SU-DHL-6 (cell line): Measurements from ENCODE around the gene MITF.

ENCODE experiments used
- EZH2phosphoT487 ChIP-seq: fragments of 200-600 bp; sonication (generic), shearing (Covaris generic); conservative IDR thresholded peaks from 2 replicates; pipeline ENCODE4 v1.6.1; 2018; ENCODE audit warnings: mild to moderate bottlenecking, antibody characterized with exemption, low read length, moderate library complexity, mixed read lengths
- TF ChIP-seq, protein P1 (sequence below): fragments of 200-600 bp; sonication (generic); IDR thresholded peaks from one replicate; pipeline ENCODE4 v1.5.1; 2017; ENCODE audit warnings: antibody characterized with exemption, mild to moderate bottlenecking, low read length, moderate library complexity; ENCODE audit not compliant: insufficient read depth, poor library complexity, severe bottlenecking

DNA sequence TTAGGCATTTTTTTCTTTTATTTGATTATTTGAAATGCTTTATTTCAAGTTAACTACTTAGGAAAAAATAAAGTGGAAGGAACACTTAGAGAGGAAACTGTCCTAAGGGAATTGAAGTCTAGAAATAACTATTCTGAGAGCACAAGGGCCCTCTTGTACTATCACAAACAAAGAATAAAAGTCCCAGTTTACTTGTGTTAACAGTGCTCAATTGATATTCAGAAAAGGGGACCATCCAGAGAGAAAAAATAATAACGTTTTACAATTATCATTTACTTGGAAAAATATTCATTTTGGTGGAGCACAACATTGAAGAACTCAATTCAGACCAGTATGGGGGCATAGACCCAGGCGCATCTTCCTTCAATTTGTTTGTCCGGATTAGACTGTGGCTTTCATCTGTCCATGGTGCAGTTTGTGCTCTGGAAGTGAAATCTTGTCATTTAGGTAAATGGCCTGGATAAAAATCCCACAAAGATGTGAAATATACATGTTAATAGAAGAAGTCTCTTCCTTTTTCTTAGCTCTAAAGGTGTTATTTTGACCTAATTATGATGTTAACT, 205.7 kb downstream of the MITF start:
- TF ChIP-seq, protein P1, sequence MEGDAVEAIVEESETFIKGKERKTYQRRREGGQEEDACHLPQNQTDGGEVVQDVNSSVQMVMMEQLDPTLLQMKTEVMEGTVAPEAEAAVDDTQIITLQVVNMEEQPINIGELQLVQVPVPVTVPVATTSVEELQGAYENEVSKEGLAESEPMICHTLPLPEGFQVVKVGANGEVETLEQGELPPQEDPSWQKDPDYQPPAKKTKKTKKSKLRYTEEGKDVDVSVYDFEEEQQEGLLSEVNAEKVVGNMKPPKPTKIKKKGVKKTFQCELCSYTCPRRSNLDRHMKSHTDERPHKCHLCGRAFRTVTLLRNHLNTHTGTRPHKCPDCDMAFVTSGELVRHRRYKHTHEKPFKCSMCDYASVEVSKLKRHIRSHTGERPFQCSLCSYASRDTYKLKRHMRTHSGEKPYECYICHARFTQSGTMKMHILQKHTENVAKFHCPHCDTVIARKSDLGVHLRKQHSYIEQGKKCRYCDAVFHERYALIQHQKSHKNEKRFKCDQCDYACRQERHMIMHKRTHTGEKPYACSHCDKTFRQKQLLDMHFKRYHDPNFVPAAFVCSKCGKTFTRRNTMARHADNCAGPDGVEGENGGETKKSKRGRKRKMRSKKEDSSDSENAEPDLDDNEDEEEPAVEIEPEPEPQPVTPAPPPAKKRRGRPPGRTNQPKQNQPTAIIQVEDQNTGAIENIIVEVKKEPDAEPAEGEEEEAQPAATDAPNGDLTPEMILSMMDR: no peak
- no peak for TF ChIP-seq EZH2phosphoT487
